ENCODE measurements around the gene ZNF609. TPM values are rescaled to one million over a fixed set of nuclear protein-coding genes. Genes with fewer than 3 reads are reported as not detected.
A peak's percentile ranks its signal among the peaks of the same experiment; 100 is the strongest.

Gene ZNF609
- total RNA-seq, 4 donors from 2014 or later = 38.7 to 50.6 (median 43.9) TPM

DNA sequence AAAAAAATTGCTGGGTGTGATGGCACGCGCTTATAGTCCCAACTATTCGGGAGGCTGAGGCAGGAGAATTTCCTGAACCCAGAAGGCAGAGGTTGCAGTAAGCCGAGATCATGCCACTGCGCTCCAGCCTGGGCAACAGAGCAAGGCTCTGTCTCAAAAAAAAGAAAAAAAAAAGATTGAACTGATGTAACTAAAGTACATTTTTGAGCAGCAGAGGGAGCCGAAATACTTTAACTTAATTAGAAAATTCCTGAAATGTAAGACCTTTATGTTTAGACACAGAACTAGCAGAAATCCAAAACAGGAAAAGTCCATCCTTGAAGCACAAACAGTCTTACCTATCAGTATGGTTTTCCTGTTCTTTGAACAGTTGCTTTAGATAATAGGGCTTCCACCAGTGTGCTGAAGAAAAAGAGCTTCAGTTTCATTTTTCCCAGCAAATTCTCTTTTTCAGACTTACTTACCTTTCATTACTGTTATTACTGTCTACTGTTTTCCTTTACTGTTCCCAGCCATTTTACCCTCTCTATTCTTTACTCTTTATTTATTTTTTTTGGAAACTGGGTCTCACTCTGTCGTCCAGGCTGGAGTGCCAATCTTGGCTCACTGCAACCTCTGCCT lies 33.4 kb upstream of the ZNF609 start:
- TF ChIP-seq CTCF (IDR thresholded peaks at IDR 0.05) (peak; percentile 13 to 52 (median 46)), POLR2AphosphoS5 (IDR thresholded peaks at IDR 0.05) (no peak)
- H3K36me3 ChIP-seq = peaks cover 0 to 72% of the 10 kb centered on the region in 2 donors
- 65 to 67% methylated on average over 7 of the region's 7 CpGs for WGBS, 2 donors (ENCODE audit: low coverage in 1 of 2)
- no peak overlapping the region for H3K4me3 ChIP-seq
- no peak overlapping the region for H3K27ac ChIP-seq
- peaks cover 0 to 25% (median 0%) of the 10 kb centered on the region in 3 donors for H3K4me1 ChIP-seq
- ATAC-seq = no peak
- H3K27me3 ChIP-seq = no peaks in the 10 kb centered on the region
- H3K9me3 ChIP-seq = no peaks in the 10 kb centered on the region

GRCh38 chr15:64429448-64429847 lies 30.9 kb upstream of the ZNF609 start:
- no peaks in the 10 kb centered on the region for H3K9me3 ChIP-seq
- no peak overlapping the region for H3K4me3 ChIP-seq
- ATAC-seq = no peak
- H3K27ac ChIP-seq = peak overlapping the region in 3 of 4 donors; percentile 51 to 62 (median 52)
- no peak for TF ChIP-seq EP300 (IDR thresholded peaks at IDR 0.05)
- no peak for TF ChIP-seq POLR2AphosphoS5 (IDR thresholded peaks at IDR 0.05)
- TF ChIP-seq CTCF (IDR thresholded peaks at IDR 0.05) = no peak
- TF ChIP-seq POLR2A (IDR thresholded peaks at IDR 0.05) = no peak
- peaks cover 0 to 25% (median 0%) of the 10 kb centered on the region in 3 donors for H3K4me1 ChIP-seq
- H3K27me3 ChIP-seq = no peaks in the 10 kb centered on the region
- H3K36me3 ChIP-seq = peaks cover 0 to 61% of the 10 kb centered on the region in 2 donors

- H3K4me3 ChIP-seq = no peak overlapping the region
- WGBS, 2 donors (ENCODE audit: low coverage in 1 of 2) = 7 to 15% methylated on average over 3 of the region's 3 CpGs
These were observed 30.2 kb upstream of the ZNF609 start for GRCh38 chr15:64430000-64430735.

GRCh38 chr15:64437982-64438381 lies 22.4 kb upstream of the ZNF609 start:
- Histone ChIP-seq H3K4me1 (peaks cover 0 to 1% (median 0%) of the 10 kb centered on the region in 3 donors), H3K36me3 (peaks cover 0 to 14% of the 10 kb centered on the region in 2 donors), H3K4me3 (no peak overlapping the region), H3K9me3 (no peaks in the 10 kb centered on the region), H3K27ac (no peak overlapping the region), H3K27me3 (no peaks in the 10 kb centered on the region)
- 86 to 100% methylated on average over 1 of the region's 1 CpG for WGBS, 2 donors (ENCODE audit: low coverage in 1 of 2)
- TF ChIP-seq CTCF (IDR thresholded peaks at IDR 0.05) = no peak
- no peak for TF ChIP-seq POLR2AphosphoS5 (IDR thresholded peaks at IDR 0.05)
- no peak for TF ChIP-seq EP300 (IDR thresholded peaks at IDR 0.05)
- TF ChIP-seq POLR2A (IDR thresholded peaks at IDR 0.05) = no peak
- no peak for ATAC-seq

More at GRCh38 chr15:64430000-64430735, 30.2 kb upstream of the ZNF609 start:
- Histone ChIP-seq H3K4me1 (peaks cover 0 to 25% (median 0%) of the 10 kb centered on the region in 3 donors), H3K36me3 (peaks cover 0 to 55% of the 10 kb centered on the region in 2 donors), H3K9me3 (no peaks in the 10 kb centered on the region), H3K27ac (peak overlapping the region in 3 of 4 donors; percentile 51 to 62 (median 52)), H3K27me3 (no peaks in the 10 kb centered on the region)
- peak; percentile 74 for ATAC-seq
- TF ChIP-seq POLR2AphosphoS5 (IDR thresholded peaks at IDR 0.05) = peak; percentile 38
- no peak for TF ChIP-seq CTCF (IDR thresholded peaks at IDR 0.05)

Data from gastroesophageal sphincter (tissue), 4 donors.